HG03521 (cell line): ENCODE data around the gene COP1.

Source experiments
- ATAC-seq: cut with Tn5 transposase; IDR thresholded peaks from one replicate; pipeline ENCODE4 v1.9.1; 2021; ENCODE audit warnings: mild to moderate bottlenecking, moderate library complexity; ENCODE audit not compliant: unreplicated experiment

The COP1 gene

GRCh38 chr1:175978476-175978875, 228.6 kb downstream of the COP1 start:
- ATAC-seq: no peak

DNA sequence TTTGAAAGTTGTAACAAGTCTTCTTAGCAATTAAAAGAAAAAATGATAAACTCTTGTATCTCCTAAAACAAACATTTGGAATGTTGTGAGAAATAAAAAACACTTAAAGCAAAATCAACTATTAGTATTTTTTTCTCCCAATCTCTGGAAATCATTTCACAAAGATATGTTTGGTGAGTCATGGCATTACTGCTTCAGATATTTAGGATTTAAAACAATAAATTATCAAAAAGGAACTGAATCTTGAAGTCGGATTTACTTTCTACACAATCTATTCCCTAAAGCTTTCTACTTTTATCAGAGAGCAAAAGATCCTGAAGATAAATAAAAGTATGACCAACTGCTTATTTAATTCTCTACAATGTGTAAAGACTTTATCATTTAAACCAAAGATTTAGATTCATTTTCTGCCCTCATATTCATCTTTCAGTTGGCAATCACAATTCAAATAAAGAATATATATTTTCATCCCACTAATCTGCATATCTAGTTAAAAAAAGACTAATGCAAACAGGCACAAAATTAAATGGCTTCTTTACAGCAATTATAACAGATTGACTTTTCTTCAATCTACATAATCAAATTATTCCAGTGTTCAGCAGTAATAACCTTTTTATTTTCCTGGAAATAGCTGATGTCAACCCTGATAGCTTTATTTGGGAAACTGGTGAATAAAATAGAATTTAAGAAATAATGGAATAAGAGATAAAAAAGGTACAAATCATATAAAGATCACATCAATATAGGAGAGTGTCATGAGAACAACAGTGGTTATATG, 230.0 kb downstream of the COP1 start:
- no peak for ATAC-seq

DNA sequence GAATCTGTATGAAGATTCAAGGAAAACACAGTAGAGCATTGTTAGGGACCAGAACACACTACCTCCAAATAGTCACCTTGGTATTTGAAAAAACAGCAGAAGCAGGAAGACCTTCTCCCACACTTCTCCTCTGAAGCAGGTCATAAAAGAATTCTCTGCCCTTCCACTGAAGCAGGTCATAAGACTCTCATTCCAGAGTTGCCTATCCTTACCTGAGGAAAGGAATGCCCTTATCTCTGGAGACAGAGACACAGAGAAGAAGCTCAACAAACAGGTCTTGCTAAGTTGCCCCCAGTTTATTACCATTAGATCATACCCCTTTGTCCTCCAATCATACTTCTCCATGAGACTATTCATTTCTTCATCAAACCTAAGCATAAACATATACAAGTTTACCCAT, 237.9 kb downstream of the COP1 start:
- ATAC-seq: no peak

DNA sequence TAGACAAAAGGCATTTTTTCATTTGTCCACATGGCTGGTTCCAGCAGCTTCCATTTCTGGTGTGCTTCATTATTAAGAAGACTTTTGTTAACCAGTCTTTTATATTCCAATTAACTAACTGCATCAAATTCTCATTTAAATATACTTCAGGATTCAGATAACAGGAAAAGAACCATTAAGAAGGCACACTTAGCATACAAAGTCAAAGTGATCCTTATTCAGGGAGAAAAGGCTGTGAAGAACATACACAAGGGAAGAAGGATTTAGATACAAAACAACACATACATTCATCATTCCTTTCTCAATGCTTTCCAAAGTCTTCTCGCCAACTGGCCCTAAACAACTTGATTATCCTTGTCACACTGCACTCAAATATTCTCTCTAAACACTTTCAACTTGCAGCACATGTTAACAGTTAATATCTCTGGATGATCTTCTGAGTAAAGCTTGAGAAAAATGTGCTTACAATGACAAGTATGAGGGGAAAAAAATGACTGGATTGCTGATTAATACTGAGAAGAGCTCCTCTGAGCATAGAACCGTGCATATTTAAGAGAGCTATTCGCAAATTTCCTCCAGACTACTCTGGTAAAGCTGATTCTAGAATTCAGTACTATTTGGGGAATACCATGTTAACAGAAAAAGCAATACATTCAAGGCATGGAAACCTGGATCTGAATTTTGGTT, 238.5 kb downstream of the COP1 start:
- ATAC-seq: no peak

DNA sequence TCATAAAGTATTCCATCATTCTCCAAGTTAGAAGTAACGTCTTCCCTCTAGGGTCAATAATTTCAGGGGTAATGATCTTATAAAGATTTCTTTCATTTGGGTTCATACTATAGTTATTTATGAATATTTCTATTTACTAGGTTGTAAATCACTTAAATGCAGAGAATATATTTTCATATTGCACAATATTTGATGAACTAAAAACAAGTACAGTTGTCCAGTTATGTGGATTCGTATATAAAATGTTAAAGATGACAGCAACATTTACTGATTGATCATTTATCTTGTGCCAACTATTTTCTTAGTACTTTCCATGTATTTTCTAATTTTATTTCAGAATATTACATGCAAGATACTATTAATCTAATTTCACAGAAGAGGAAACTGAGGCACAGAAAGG, 243.3 kb downstream of the COP1 start:
- ATAC-seq: no peak

GRCh38 chr1:175960169-175960568, 246.9 kb downstream of the COP1 start:
- no peak for ATAC-seq

DNA sequence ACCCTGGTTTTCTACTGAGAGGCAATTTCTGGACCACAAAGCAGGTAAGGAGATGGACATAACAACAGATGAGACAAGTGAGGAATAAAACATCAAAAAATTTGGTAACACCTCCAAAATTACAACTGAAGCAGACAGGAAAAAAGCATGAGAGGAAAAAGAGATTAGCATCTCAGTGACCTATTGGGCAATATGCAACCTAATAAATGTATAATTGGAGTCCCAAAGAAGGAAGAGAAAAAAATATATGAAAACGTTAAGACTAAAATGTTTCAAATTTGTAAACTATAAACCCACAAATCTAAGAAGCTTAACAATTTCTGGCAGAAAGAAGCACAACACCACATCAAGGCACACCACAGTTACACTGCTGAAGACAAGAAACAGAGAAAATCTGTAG, 255.5 kb downstream of the COP1 start:
- ATAC-seq: no peak

DNA sequence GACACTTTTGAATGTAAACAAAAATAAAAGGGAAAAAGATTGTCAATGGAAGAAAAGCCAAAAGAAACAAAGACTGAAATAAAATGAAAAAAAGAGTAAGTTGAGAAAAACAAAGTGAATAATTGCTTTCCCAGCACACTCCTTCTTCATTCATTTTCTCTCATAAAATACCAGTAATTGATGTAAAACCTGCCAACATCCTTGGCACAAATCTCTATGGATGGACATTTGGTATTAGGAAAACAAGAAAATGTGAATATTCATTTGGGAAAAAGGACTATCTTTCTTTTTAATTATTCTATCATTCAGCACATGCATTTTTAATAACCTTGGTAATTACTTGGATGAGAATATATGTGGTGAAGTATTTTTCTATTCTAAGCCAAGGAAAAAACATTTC, 259.3 kb downstream of the COP1 start:
- ATAC-seq: no peak

GRCh38 chr1:175944591-175944990, 262.5 kb downstream of the COP1 start:
- no peak for ATAC-seq

DNA sequence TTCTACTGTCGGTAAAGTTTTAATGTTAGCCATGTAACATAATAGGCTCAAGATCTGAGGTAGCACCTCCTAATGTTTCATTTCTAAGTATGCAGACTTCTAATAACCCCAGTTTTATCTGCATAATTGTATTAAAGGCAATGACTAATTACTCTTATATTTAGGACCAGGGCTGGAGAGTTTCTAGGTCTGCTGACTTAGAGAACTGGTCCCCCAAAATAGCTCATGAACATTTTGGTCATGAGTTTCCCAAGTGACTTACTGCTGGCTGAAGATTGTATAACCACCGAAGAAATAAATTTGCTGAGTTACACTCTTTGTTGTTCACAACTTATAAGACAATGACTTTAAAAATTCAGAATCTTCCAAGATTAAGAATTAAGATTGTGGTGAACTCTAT, 265.9 kb downstream of the COP1 start:
- ATAC-seq: no peak

- no peak for ATAC-seq
These were observed 270.4 kb downstream of the COP1 start for GRCh38 chr1:175936736-175937135.

GRCh38 chr1:175935566-175936115, 271.4 kb downstream of the COP1 start:
- no peak for ATAC-seq

DNA sequence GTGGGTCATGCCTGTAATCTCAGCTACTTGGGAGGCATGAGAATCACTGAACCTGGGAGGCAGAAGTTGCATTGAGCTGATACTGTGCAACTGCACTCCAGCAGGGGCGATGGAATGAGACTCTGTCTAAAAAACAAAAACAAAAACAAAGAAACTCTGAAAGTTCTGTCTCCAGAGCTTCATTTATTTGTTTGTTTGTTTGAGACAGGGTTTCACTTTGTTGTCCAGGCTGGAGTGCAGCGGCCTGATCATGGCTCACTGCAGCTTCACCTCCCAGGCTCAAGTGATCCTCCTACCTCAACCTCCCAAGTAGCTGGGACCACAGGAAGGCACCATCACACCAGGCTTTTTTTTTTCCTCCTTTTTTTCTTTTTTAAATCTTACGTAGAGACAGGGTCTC, 271.9 kb downstream of the COP1 start:
- ATAC-seq: no peak

DNA sequence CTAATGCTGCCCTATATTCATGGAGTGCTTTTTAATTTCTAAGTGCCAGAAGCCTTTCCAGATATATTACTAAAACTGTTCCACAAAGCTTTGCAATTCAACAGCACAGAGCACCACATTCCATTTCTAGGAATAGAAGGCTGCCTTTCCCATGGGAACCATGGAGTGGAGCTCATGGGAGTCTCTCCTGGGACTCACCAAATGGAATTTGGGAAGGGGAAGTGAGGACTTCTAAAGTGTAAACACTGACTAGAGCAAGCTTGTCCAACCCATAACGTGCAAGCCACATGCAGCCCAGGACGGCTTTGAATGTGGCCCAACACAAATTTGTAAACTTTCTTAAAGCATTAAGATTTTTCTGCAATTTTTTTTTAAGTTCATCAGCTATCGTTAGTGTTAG, 273.3 kb downstream of the COP1 start:
- no peak for ATAC-seq

- ATAC-seq: no peak
These were observed 279.1 kb downstream of the COP1 start for GRCh38 chr1:175927944-175928343.

DNA sequence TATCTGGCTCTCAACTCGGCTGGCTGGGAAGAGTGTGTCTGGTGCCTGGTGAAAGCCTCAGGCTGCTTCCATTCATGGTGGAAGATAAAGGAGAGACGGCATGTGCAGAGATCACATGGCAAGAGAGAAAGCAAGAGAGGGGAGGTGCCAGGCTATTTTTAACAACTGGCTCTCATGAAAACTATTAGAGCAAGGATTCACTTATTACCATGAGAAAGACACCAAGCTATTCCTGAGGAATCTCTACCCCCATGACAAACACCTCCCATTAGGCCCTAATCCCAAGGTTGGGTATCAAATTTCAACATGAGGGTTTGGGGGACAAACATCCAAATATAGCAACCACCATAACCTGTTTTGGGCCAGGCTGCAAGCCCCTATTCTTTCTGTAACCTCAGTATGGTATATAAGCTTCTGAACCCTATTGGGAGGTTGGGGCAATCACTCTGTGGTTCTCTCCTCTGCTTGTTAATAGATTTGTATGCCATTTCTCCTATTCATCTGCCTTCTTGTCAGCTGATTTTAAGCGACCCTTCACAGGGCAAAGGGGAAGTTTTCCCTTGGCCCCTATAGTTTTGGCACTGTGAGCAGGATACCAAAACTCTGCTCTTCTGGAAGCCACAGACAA, 284.7 kb downstream of the COP1 start:
- ATAC-seq: no peak

- ATAC-seq: no peak
These were observed 286.7 kb downstream of the COP1 start for GRCh38 chr1:175920381-175920780.

- ATAC-seq: no peak
These were observed 288.1 kb downstream of the COP1 start for GRCh38 chr1:175919001-175919400.

- ATAC-seq: no peak
These were observed 288.7 kb downstream of the COP1 start for GRCh38 chr1:175918364-175918801.

- no peak for ATAC-seq
These were observed 293.0 kb downstream of the COP1 start for GRCh38 chr1:175914115-175914514.

GRCh38 chr1:175911138-175911537, 295.9 kb downstream of the COP1 start:
- no peak for ATAC-seq

DNA sequence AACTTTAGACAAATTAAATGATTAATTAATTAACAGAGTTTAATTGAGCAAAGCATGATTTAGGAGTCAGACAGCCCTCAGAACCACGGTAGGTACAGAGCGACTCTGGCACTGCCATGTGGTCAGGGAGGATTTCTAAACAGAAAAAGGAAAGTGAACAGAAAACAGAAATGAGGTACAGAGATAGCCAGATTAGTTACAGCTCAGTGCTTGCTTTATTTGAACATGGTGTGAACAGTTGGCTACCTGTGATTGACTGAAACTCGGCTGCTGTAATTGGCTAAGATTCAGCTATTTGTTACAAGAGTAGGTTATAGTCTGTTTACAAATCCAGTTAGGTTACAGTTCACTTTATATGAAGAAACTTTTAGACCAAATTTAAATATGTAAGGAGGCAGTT, 300.7 kb downstream of the COP1 start:
- ATAC-seq: no peak
